ENCODE data around the gene SOCS7.
A peak's percentile ranks its signal among the peaks of the same experiment; 100 is the strongest.

The SOCS7 gene

GRCh38 chr17:38369124-38369886 lies 17.7 kb downstream of the SOCS7 start:
- DNase-seq, result no peak

- no peak for DNase-seq
Measured at GRCh38 chr17:38379448-38379847, 27.8 kb downstream of the SOCS7 start.

GRCh38 chr17:38395090-38395489 lies 43.4 kb downstream of the SOCS7 start:
- DNase-seq, result no peak

GRCh38 chr17:38397227-38397626 lies 45.6 kb downstream of the SOCS7 start:
- DNase-seq, result no peak

- DNase-seq, result no peak
Measured at GRCh38 chr17:38400286-38400685, 48.6 kb downstream of the SOCS7 start.

- DNase-seq, result no peak
Measured at GRCh38 chr17:38401459-38401858, 49.8 kb downstream of the SOCS7 start.

- DNase-seq, result no peak
Measured at GRCh38 chr17:38402897-38403296, 51.3 kb downstream of the SOCS7 start.

GRCh38 chr17:38403491-38403890 lies 51.8 kb downstream of the SOCS7 start:
- DNase-seq, result no peak

GRCh38 chr17:38404174-38404943 lies 52.7 kb downstream of the SOCS7 start:
- DNase-seq, result no peak

GRCh38 chr17:38405654-38406053 lies 54.0 kb downstream of the SOCS7 start:
- no peak for DNase-seq

- no peak for DNase-seq
Measured at GRCh38 chr17:38410201-38410600, 58.6 kb downstream of the SOCS7 start.

- DNase-seq, result peak; percentile 99
Measured at GRCh38 chr17:38415250-38416194, 63.9 kb downstream of the SOCS7 start.

- DNase-seq, result peak; percentile 43
Measured at GRCh38 chr17:38416840-38417209, 65.2 kb downstream of the SOCS7 start.

GRCh38 chr17:38417210-38417951 lies 65.7 kb downstream of the SOCS7 start:
- DNase-seq, result no peak

GRCh38 chr17:38418062-38418692 lies 66.5 kb downstream of the SOCS7 start:
- DNase-seq, result no peak

GRCh38 chr17:38418693-38419507 lies 67.3 kb downstream of the SOCS7 start:
- DNase-seq, result peak; percentile 26

- no peak for DNase-seq
Measured at GRCh38 chr17:38419508-38419981, 67.9 kb downstream of the SOCS7 start.

GRCh38 chr17:38420518-38420917 lies 68.9 kb downstream of the SOCS7 start:
- DNase-seq, result no peak

GRCh38 chr17:38421171-38421841 lies 69.7 kb downstream of the SOCS7 start:
- no peak for DNase-seq
